K562 (cell line): Measurements from ENCODE around the gene TNC. TPM values are rescaled to one million over a fixed set of nuclear protein-coding genes. Genes with fewer than 3 reads are reported as not detected.

Experiments used
- ATAC-seq: fragments of 200-7000 bp; cut with Tn5 transposase; 3 replicates; pipeline ENCODE4 v1.9.1; 2020; ENCODE audit warnings: moderate library complexity
- BruUV-seq: library from RNA; stranded (reverse); fragments of 400-500 nt; replicated peaks from 2 replicates; lab custom pipeline; 2021; lab: Mats Ljungman, UMichigan
- CTCF ChIA-PET: fragments of 300-600 bp; formaldehyde crosslinking; extraction: SDS; loops from one replicate; lab custom pipeline; 2021; ENCODE audit warnings: low intra/inter-chr PET ratio; lab: Yijun Ruan, JAX
- POLR2A ChIA-PET: fragments of 300-600, 350-650 bp; sonication (Branson Sonifier 250); formaldehyde crosslinking; extraction: SDS; loops from one replicate; lab custom pipeline; 2021; ENCODE audit warnings: antibody characterized with exemption, inconsistent platforms; lab: Yijun Ruan, JAX
- DNase-seq, 4 experiments: peaks; one replicate each; pipeline versions ENCODE4 v3.0.0 to v3.0.0-alpha.2; 2011 to 2018; ENCODE audit warnings: low spot score in 3 of 4, mixed read lengths in 3 of 4; ENCODE audit errors: extremely low read depth in 1 of 4
- FAIRE-seq: peaks from 2 replicates; lab custom pipeline; 2011; peaks lifted over from hg19 to GRCh38; lab: Jason Lieb, UNC
- H2AFZ ChIP-seq: 2 replicates; pipeline ENCODE4 v1.6.0; 2011; ENCODE audit warnings: low read depth, low read length, control low read depth, inconsistent platforms
- H3K27ac ChIP-seq: fragments of 200-600 bp; 3 replicates; pipeline ENCODE4 v1.8.0; 2011; ENCODE audit warnings: low read depth, mild to moderate bottlenecking, control low read depth, inconsistent platforms, low read length, moderate library complexity, mixed read lengths; ENCODE audit errors: extremely low read depth
- H3K27me3 ChIP-seq, 2 experiments: fragments of 300-600 bp in 1 of 2; 2 replicates in 1 of 2; 3 replicates in 1 of 2; pipeline versions ENCODE4 v1.6.0 to v1.8.0; 2011; ENCODE audit warnings: inconsistent platforms in 2 of 2, low read length in 2 of 2, mild to moderate bottlenecking in 1 of 2, mixed read lengths in 1 of 2, moderate library complexity in 1 of 2; ENCODE audit not compliant: control insufficient read depth in 2 of 2, insufficient read depth in 2 of 2
- H3K36me3 ChIP-seq: fragments of 300-600 bp; 3 replicates; pipeline ENCODE4 v1.8.0; 2011; ENCODE audit warnings: mild to moderate bottlenecking, low read length, inconsistent platforms; ENCODE audit not compliant: control insufficient read depth, insufficient read depth
- H3K4me1 ChIP-seq, 2 experiments: fragments of 200-600 bp in 1 of 2; replicated peaks in 1 of 2; 2 replicates in 1 of 2; 3 replicates in 1 of 2; pipeline versions ENCODE4 v1.5.1 to v1.8.0; 2011; ENCODE audit warnings: inconsistent platforms in 2 of 2, low read length in 2 of 2, mild to moderate bottlenecking in 1 of 2, mixed read lengths in 1 of 2, moderate library complexity in 1 of 2; ENCODE audit not compliant: control insufficient read depth in 2 of 2, insufficient read depth in 2 of 2
- H3K4me2 ChIP-seq: 2 replicates; pipeline ENCODE4 v1.6.1; 2011; ENCODE audit warnings: low read length, control low read depth, inconsistent platforms, mixed read lengths; ENCODE audit not compliant: insufficient read depth
- H3K4me3 ChIP-seq: fragments of 200-600 bp; sonication (generic), shearing (Covaris generic); 2 replicates; pipeline ENCODE4 v1.5.1; 2016; ENCODE audit warnings: control low read depth, inconsistent platforms
- H3K79me2 ChIP-seq: fragments of 200-600 bp; 3 replicates; pipeline ENCODE4 v1.8.0; 2011; ENCODE audit warnings: low read length, inconsistent platforms; ENCODE audit not compliant: control insufficient read depth, insufficient read depth
- H3K9ac ChIP-seq, 2 experiments: 2 replicates each; pipeline versions ENCODE4 v1.6.0 to v1.6.1; 2011; ENCODE audit warnings: low read depth in 2 of 2, low read length in 2 of 2, control low read depth in 1 of 2, inconsistent platforms in 1 of 2, mild to moderate bottlenecking in 1 of 2, mixed read lengths in 1 of 2; ENCODE audit not compliant: insufficient read depth in 1 of 2
- H3K9me1 ChIP-seq: one replicate; pipeline ENCODE4 v1.6.0; 2011; ENCODE audit warnings: inconsistent platforms, mild to moderate bottlenecking, low read length, moderate library complexity; ENCODE audit not compliant: control insufficient read depth, insufficient read depth
- H3K9me3 ChIP-seq: replicated peaks from 2 replicates; pipeline ENCODE4 v1.5.1; 2011; ENCODE audit warnings: low read depth, low read length, inconsistent platforms; ENCODE audit not compliant: control insufficient read depth, insufficient read depth
- H4K20me1 ChIP-seq: replicated peaks from 2 replicates; pipeline ENCODE4 v1.6.1; 2011; ENCODE audit warnings: low read length, inconsistent platforms, mixed read lengths; ENCODE audit not compliant: control insufficient read depth, insufficient read depth
- BCOR ChIP-seq: fragments of 450-650 bp; IDR thresholded peaks from 2 replicates; pipeline ENCODE4 v1.6.1; 2016
- CBFA2T2 ChIP-seq: fragments of 450-650 bp; conservative IDR thresholded peaks from 2 replicates; pipeline ENCODE4 v1.6.1; 2017; ENCODE audit warnings: mild to moderate bottlenecking
- DNMT1 ChIP-seq: fragments of 450-650 bp; IDR thresholded peaks from 2 replicates; pipeline ENCODE4 v1.6.1; 2016; ENCODE audit warnings: antibody characterized with exemption, mild to moderate bottlenecking
- KLF1 ChIP-seq: fragments of 450-650 bp; IDR thresholded peaks from 2 replicates; pipeline ENCODE4 v1.6.1; 2016; ENCODE audit warnings: missing genetic modification characterization, missing compliant biosample characterization
- MEF2A ChIP-seq: IDR thresholded peaks from 2 replicates; pipeline ENCODE4 v1.6.1; 2011; ENCODE audit warnings: low read depth, mild to moderate bottlenecking, low read length, moderate library complexity; ENCODE audit not compliant: control insufficient read depth
- PHTF2 ChIP-seq: fragments of 250-450 bp; sonication (Bioruptor Pico); IDR thresholded peaks from 2 replicates; pipeline ENCODE4 v1.5.0; 2021; ENCODE audit warnings: mild to moderate bottlenecking
- PURB ChIP-seq: sonication (generic); formaldehyde crosslinking; IDR thresholded peaks from 2 replicates; pipeline ENCODE4 v1.9.0; 2021; ENCODE audit warnings: low read depth, mild to moderate bottlenecking, missing genetic modification reagents
- RFX7 ChIP-seq: fragments of 250-450 bp; sonication (Bioruptor Pico); IDR thresholded peaks from 2 replicates; pipeline ENCODE4 v1.5.1; 2021; ENCODE audit warnings: mild to moderate bottlenecking
- SRSF1 ChIP-seq: fragments of 200-400 bp; formaldehyde crosslinking; IDR thresholded peaks from 2 replicates; pipeline ENCODE4 v1.6.1; 2017; ENCODE audit warnings: mild to moderate bottlenecking, low read depth, low read length, moderate library complexity
- ZBTB49 ChIP-seq: sonication (generic); formaldehyde crosslinking; IDR thresholded peaks from 2 replicates; pipeline ENCODE4 v1.8.0; 2022; ENCODE audit warnings: missing genetic modification reagents, mild to moderate bottlenecking, borderline replicate concordance
- ZNF354B ChIP-seq: fragments of 250-450 bp; sonication (Bioruptor Pico); IDR thresholded peaks from 2 replicates; pipeline ENCODE4 v1.4.0; 2020
- ZNF507 ChIP-seq: conservative IDR thresholded peaks from 2 replicates; pipeline ENCODE4 v1.6.1; 2017; ENCODE audit warnings: missing genetic modification characterization, missing compliant biosample characterization
- WGBS: fragments of 100-300 bp; shearing (Covaris generic); methylation state at CpG from one replicate; pipeline ENCODE4 v1.1.6; 2016; ENCODE audit warnings: low coverage, mixed read lengths; ENCODE audit not compliant: insufficient coverage; ENCODE audit errors: missing lambda C conversion rate; 5-methylcytosine and 5-hydroxymethylcytosine counted together
- in situ Hi-C: fragments of 300-500 bp; cut with MboI; formaldehyde crosslinking; loops from 4 replicates; pipeline ENCODE4 v1.15.0; 2018; ENCODE audit warnings: inconsistent platforms, mixed read lengths
- intact Hi-C: fragments of 100-400 bp; cut with micrococcal nuclease; formaldehyde crosslinking; loops from 2 replicates; pipeline ENCODE4 v1.14.2; 2022
- polyA plus RNA-seq, 8 experiments: library from polyadenylated mRNA; depleted of rRNA in 4 of 8; stranded (reverse) in 5 of 8; unstranded in 3 of 8; fragments of >200 nt; fragmentation: Nextera tagmentation in 2 of 8; fragmentation: Illumina TruSeq in 1 of 8; extraction: Ambion mirVana in 2 of 8; extraction: Trizol in 1 of 8; gene quantifications; 2 replicates each; pipeline versions ENCODE4 v1.2.1 to v1.2.3, GENCODE V29; 2011 to 2014; ENCODE audit warnings: inconsistent platforms in 1 of 8, missing spikeins in 1 of 8
- total RNA-seq, 7 experiments: library from RNA; depleted of rRNA in 6 of 7; stranded (reverse); fragments of >200 nt in 6 of 7; fragmentation: Illumina TruSeq in 2 of 7; extraction: Trizol in 2 of 7; gene quantifications; 2 replicates each; pipeline versions ENCODE4 v1.2.1 to v1.2.3, GENCODE V29; 2011 to 2021; ENCODE audit warnings: low replicate concordance in 1 of 7
- TF ChIP-seq, protein P1 (sequence below): fragments of 250-450 bp; sonication (Bioruptor Pico); IDR thresholded peaks from 2 replicates; pipeline ENCODE4 v1.8.0; 2021; ENCODE audit warnings: moderate library complexity, mild to moderate bottlenecking, inconsistent platforms
- TF ChIP-seq, protein P2 (sequence below): fragments of 250-450 bp; sonication (Bioruptor Pico); IDR thresholded peaks from 2 replicates; pipeline ENCODE4 v1.5.0; 2021
- TF ChIP-seq, protein P3 (sequence below): IDR thresholded peaks from 2 replicates; pipeline ENCODE4 v1.6.1; 2014; ENCODE audit warnings: antibody characterized with exemption

Gene TNC
- total and polyA plus RNA-seq, 9 of the 15 experiments (the other 6 are each of a cell fraction or from before 2014, with no cell fraction given), result under 0.01 to 0.29 TPM; not detected in 7

GRCh38 chr9:115058684-115059315 is 59.2 kb downstream of the TNC start:
- TF ChIP-seq RFX7 (no peak), MEF2A (no peak), PURB (CRISPR knock-in tag) (no peak), BCOR (no peak), PHTF2 (CRISPR knock-in tag) (no peak), ZBTB49 (CRISPR knock-in tag) (no peak), CBFA2T2 (no peak), DNMT1 (no peak), ZNF507 (tag) (no peak), ZNF354B (CRISPR knock-in tag) (no peak), SRSF1 (no peak), KLF1 (tag) (no peak)
- TF ChIP-seq, protein P1, sequence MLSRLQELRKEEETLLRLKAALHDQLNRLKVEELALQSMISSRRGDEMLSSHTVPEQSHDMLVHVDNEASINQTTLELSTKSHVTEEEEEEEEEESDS (CRISPR knock-in tag), result no peak
- TF ChIP-seq, protein P2, sequence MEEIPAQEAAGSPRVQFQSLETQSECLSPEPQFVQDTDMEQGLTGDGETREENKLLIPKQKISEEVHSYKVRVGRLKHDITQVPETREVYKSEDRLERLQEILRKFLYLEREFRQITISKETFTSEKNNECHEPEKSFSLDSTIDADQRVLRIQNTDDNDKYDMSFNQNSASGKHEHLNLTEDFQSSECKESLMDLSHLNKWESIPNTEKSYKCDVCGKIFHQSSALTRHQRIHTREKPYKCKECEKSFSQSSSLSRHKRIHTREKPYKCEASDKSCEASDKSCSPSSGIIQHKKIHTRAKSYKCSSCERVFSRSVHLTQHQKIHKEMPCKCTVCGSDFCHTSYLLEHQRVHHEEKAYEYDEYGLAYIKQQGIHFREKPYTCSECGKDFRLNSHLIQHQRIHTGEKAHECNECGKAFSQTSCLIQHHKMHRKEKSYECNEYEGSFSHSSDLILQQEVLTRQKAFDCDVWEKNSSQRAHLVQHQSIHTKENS, result no peak
- TF ChIP-seq, protein P3, sequence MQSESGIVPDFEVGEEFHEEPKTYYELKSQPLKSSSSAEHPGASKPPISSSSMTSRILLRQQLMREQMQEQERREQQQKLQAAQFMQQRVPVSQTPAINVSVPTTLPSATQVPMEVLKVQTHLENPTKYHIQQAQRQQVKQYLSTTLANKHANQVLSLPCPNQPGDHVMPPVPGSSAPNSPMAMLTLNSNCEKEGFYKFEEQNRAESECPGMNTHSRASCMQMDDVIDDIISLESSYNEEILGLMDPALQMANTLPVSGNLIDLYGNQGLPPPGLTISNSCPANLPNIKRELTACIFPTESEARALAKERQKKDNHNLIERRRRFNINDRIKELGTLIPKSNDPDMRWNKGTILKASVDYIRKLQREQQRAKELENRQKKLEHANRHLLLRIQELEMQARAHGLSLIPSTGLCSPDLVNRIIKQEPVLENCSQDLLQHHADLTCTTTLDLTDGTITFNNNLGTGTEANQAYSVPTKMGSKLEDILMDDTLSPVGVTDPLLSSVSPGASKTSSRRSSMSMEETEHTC, result no peak
- ChIA-PET POLR2A (interaction anchor here (0.7 kb wide), 1 partner anchor 32 kb away, joined by 3 read pairs; no protein-coding TSS in a partner anchor), CTCF (no interaction called here)
- 3% methylated on average over 6 of the region's 6 CpGs for WGBS
- Histone ChIP-seq H3K27ac (no peak overlapping the region), H3K79me2 (no peaks in the 10 kb centered on the region), H3K4me2 (no peak overlapping the region), H3K4me1 (no peaks in the 10 kb centered on the region), H3K36me3 (no peaks in the 10 kb centered on the region), H3K9ac (no peak overlapping the region), H3K9me1 (no peaks in the 10 kb centered on the region), H3K27me3 (no peaks in the 10 kb centered on the region), H2AFZ (no peak overlapping the region), H3K9me3 (no peaks in the 10 kb centered on the region), H3K4me3 (no peak overlapping the region), H4K20me1 (no peaks in the 10 kb centered on the region)
- intact Hi-C loops (no loop called here), in situ Hi-C loops (no loop called here)
- DNase-seq, result no peak
- no peak for FAIRE-seq
- no peak for ATAC-seq
- BruUV-seq, result no TSS peak
